GM12801 (cell line): Measurements from ENCODE around the gene METTL27.

Source experiments
- CTCF ChIP-seq: IDR thresholded peaks from one replicate; pipeline ENCODE4 v1.5.1; 2011; ENCODE audit warnings: control low read depth; ENCODE audit not compliant: insufficient read length; ENCODE audit errors: extremely low read depth

The METTL27 gene

DNA sequence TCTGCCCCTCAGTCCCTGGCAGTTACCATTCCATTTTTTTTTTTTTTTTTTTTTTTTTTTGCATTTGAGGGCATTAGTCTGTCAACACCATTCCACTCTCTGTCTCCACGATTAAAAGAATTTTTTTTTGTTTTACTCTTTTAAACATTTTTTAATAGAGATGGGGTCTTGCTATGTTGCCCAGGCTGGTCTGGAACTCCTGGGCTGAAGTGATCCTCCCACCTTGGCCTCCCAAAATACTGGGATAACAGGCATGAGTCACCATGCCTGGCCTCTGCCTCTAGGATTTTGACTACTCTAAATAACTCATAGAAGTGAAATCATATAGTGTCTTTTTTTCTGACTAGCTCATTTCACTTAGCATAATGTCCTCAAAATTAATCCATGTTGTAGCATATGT, 55.7 kb downstream of the METTL27 start:
- TF ChIP-seq CTCF: no peak
